ENCODE results near the gene SAP30.

The SAP30 gene

DNA sequence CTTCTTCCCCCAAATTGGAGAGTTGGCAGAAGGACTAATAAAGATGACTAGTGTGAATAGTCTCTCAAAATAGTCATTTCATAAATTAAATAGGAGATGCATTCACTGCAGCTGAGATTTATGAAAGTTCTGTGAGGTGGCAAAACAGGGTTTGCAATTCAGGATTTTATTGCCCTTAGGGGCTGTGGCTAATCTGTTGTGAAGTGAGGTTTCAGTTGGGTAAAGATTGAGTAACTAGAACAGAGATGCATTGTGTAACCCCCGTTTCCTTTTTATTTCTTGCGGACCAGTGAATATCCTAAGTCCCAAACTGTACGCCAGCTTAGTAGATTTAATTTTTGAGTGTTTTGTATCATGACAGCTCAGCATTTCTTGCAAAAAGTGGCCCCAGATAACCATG, 44.3 kb downstream of the SAP30 start:
- no peak for DNase-seq (ENCODE audit: low read depth in 2 of 2)

DNA sequence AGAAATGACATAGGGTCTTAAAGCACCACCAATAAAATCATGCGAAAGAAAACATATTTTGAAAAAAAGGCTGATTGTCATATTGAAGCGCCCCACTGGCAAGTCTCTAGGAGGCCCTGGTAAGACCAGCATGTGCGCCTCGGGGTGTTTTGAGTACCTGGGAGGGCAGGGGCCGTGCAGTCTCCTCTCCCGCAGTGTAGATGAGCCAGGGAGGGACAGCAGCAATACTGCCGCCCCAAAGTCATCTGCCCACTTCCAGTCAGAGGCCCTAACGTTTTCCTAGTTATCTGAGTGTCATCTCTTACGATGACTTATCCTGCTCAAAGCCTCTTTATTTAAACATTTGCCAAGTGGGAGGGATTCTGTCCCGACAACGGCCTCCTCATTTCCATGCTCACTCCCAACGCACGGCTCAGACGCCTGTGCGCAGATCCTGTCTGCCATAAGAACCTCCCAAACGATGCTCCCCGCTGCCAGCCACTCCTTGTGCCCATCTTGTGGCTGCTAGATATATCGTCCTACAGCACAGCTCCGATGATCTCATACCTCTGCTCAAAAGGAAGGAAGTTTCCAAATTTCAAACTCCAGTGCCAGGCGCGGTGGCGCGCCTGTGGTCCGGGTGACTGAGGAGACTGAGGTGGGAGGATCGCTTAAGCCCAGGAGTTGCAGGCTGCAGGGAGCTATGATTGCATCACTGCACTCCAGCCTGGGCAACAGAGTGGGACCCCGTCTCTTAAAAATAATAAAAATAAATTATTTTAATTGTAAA, 45.3 kb downstream of the SAP30 start:
- no peak for DNase-seq (ENCODE audit: low read depth in 2 of 2)

DNA sequence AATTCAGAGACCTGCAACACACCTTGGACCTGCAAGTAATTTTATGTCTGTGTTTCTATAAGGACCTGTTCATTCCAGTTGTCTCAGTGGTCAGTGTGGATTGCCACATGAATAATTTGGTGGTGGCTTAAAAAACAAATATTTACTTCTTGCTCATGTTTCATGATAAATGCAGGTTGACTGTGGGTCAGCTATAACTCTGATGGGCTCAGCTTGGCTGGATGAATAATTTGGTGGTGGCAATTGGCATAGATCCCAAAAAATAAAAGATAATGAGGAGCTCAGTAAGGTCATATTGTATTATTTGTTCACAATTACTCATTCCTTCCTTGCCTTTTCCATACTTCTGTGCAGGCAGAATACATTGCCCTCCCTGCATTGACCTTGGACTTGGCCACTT, 47.1 kb downstream of the SAP30 start:
- DNase-seq (ENCODE audit: low read depth in 2 of 2), result no peak

DNA sequence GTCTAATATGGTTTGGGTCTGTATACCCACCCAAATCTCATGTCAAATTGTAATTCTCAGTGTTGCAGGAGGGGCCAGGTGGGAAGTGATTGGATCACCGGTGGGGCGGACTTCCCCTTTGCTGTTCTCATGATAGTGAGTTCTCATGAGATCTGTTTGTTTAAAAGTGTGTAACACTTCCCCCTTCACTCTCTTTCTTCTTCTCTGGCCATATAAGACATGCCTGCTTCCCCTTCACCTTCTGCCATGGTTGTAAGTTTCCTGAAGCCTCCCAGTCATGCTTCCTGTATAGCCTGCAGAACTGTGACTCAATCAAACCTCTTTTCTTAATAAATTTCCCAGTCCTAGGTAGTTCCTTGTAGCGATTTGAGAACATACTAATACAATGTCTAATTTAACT, 47.9 kb downstream of the SAP30 start:
- DNase-seq (ENCODE audit: low read depth in 2 of 2), result no peak

DNA sequence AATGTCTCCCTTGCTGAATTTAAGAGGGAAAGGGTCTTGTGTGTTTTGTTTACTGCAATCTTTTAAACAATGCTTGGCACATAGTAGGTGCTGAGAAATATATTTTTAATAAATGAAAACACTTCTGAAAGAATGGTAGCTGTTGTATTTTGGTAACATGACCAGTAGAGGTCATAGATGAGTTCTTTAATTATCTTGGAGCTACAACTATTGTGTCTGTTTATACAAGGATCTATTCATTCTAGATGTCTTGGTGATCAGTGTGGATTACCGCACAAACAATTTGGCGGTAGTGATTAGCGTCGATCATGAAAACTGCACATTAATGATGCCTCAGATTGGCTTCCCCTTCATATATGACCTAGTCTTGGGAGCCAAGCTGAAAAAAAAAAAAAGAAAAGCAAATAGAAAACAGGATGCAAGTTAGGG, 49.6 kb downstream of the SAP30 start:
- no peak for DNase-seq (ENCODE audit: low read depth in 2 of 2)

DNA sequence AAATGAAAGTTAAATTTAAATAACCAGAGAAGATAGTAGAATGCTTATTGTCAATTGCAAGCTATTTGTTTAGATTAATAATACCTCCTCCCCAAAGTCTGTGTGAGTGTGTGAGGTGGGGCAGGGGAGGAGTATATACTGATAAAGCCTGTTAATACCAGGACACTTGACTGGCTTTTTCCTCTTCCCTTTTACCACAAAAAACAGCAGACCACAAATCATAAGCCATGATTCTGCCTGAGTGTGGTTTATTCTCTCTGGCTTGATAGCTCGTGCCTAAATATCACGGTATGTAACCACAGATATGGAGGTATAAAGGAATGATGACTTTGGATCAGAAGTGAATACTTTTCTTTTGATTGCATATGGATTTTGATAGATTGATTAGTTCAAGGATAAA, 50.0 kb downstream of the SAP30 start:
- DNase-seq (ENCODE audit: low read depth in 2 of 2), result no peak

DNA sequence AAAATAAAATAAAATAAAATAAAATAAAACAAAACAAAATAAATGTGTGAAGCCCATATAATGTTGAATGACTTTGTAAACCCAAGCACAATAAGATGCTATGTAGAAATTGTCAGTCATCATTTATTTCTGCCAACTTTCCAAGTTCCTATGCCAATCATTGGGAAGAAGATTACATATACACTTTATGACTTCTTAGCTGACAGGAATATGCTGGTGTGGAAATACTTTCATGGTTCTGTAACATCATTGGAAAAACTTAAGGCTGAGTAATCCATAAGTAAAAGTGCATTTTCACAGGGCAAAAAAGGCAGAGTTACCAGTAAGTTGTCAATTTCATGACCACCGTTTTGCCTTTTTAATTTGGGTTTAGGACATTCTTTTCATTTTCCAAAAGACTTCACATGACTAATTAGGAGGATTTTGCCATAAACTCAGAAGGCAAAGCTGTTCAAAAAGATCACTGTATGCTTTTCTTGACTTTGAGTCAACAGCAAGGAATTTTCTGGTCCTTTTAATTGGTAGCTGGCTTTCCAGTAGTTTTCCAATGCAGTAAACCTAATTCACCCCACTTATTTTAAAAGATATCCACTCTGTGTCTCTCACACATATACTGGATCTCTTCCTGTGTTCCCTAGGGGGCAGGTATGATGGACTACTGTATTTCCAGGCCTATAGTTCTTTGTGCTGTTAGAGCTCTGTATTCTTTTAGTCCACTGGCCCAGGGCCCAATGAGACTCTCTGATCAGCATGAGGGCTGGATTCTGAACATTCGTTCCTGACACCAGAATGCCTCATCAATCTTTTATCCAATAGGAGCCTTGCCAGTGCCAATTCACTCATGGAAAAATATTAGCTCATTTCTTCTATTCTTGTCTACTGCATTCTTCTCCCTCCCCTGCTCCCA, 54.4 kb downstream of the SAP30 start:
- DNase-seq (ENCODE audit: low read depth in 2 of 2), result peak; percentile 69 to 77

DNA sequence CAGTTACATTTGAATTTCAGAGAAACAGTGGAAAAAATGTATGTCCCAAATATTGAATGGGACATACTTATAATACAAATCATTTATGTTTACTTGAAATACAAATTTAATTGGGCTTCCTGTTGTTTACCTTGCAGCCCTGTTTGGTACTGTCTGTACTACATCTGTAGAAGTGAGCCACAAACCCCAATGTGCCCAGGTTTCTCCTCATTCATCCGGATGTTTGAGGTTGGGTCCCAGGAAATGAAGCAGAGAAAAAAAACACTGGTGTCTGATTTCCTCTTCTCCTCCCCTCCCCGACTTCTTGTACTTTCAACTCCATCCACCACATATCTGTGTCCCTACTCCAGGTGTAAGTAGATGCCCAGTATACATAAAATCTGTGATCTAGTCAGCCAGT, 55.3 kb downstream of the SAP30 start:
- no peak for DNase-seq (ENCODE audit: low read depth in 2 of 2)

Measured in fibroblast of skin of left biceps (primary cell).